GM21423 (cell line): Measurements from ENCODE around the gene UBE2D1.

ENCODE experiments used
- ATAC-seq: cut with Tn5 transposase; IDR thresholded peaks from one replicate; pipeline ENCODE4 v1.9.1; 2021; ENCODE audit warnings: mild to moderate bottlenecking, moderate library complexity; ENCODE audit not compliant: unreplicated experiment

Gene UBE2D1

GRCh38 chr10:58336242-58336641 lies 1.4 kb downstream of the UBE2D1 start:
- no peak for ATAC-seq

GRCh38 chr10:58341422-58341821 lies 6.6 kb downstream of the UBE2D1 start:
- ATAC-seq, result no peak

GRCh38 chr10:58341947-58342346 lies 7.1 kb downstream of the UBE2D1 start:
- peak; percentile 58 for ATAC-seq

- no peak for ATAC-seq
Measured at GRCh38 chr10:58347967-58348366, 13.2 kb downstream of the UBE2D1 start.

- no peak for ATAC-seq
Measured at GRCh38 chr10:58348571-58349033, 13.8 kb downstream of the UBE2D1 start.

- no peak for ATAC-seq
Measured at GRCh38 chr10:58350023-58350422, 15.2 kb downstream of the UBE2D1 start.

- no peak for ATAC-seq
Measured at GRCh38 chr10:58350619-58351323, 16.0 kb downstream of the UBE2D1 start.

- ATAC-seq, result no peak
Measured at GRCh38 chr10:58351616-58352578, 17.1 kb downstream of the UBE2D1 start.

- no peak for ATAC-seq
Measured at GRCh38 chr10:58352956-58353610, 18.3 kb downstream of the UBE2D1 start.

GRCh38 chr10:58356756-58357155 lies 21.9 kb downstream of the UBE2D1 start:
- no peak for ATAC-seq

GRCh38 chr10:58358314-58358933 lies 23.6 kb downstream of the UBE2D1 start:
- ATAC-seq, result no peak

GRCh38 chr10:58358947-58359346 lies 24.1 kb downstream of the UBE2D1 start:
- no peak for ATAC-seq

- ATAC-seq, result no peak
Measured at GRCh38 chr10:58359541-58359940, 24.7 kb downstream of the UBE2D1 start.

- ATAC-seq, result no peak
Measured at GRCh38 chr10:58360412-58361004, 25.7 kb downstream of the UBE2D1 start.

- no peak for ATAC-seq
Measured at GRCh38 chr10:58361353-58361752, 26.5 kb downstream of the UBE2D1 start.

- ATAC-seq, result no peak
Measured at GRCh38 chr10:58362027-58362789, 27.4 kb downstream of the UBE2D1 start.

- no peak for ATAC-seq
Measured at GRCh38 chr10:58367069-58367468, 32.3 kb downstream of the UBE2D1 start.

- ATAC-seq, result no peak
Measured at GRCh38 chr10:58371473-58371872, 36.7 kb downstream of the UBE2D1 start.

GRCh38 chr10:58372607-58373441 lies 38.0 kb downstream of the UBE2D1 start:
- peak; percentile 67 for ATAC-seq
